ENCODE results near the gene DHX34. TPM values are rescaled to one million over a fixed set of nuclear protein-coding genes. Genes with fewer than 3 reads are reported as not detected.
A peak's percentile ranks its signal among the peaks of the same experiment; 100 is the strongest.

The DHX34 gene
- total and polyA plus RNA-seq, 4 donors, result 3.1 to 11.6 (median 6.1) TPM

- H3K27me3 ChIP-seq (ENCODE audit: control insufficient read depth in 4 of 4, insufficient read depth in 4 of 4, low read length in 3 of 4), result no peaks in the 10 kb centered on the region
- no peak overlapping the region for H3K9ac ChIP-seq (ENCODE audit: low read depth in 1 of 2, low read length in 2 of 2)
- no peak overlapping the region for H3K4me3 ChIP-seq (ENCODE audit: low read depth in 1 of 3, low read length in 3 of 3)
- H3K9me3 ChIP-seq (ENCODE audit: control insufficient read depth in 4 of 4, low read length in 3 of 4), result no peaks in the 10 kb centered on the region
- DNase-seq (ENCODE audit: low spot score), result no peak
- H3K4me1 ChIP-seq (ENCODE audit: control insufficient read depth in 4 of 4, insufficient read depth in 4 of 4, low read length in 3 of 4), result no peaks in the 10 kb centered on the region
- WGBS, result 86% methylated on average over 1 of the region's 1 CpG
- H3K27ac ChIP-seq (ENCODE audit: low read depth in 1 of 2, low read length in 2 of 2), result peak overlapping the region in 1 of 2 donors; percentile 20
- no peak for TF ChIP-seq TAF1 (conservative IDR thresholded peaks at IDR 0.05)
- TF ChIP-seq, protein P1, sequence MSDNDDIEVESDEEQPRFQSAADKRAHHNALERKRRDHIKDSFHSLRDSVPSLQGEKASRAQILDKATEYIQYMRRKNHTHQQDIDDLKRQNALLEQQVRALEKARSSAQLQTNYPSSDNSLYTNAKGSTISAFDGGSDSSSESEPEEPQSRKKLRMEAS (IDR thresholded peaks at IDR 0.05), result no peak
- TF ChIP-seq YY1 (IDR thresholded peaks at IDR 0.05), result no peak
- no peak for TF ChIP-seq HNF4G (IDR thresholded peaks at IDR 0.05)
- TF ChIP-seq GABPA (IDR thresholded peaks at IDR 0.05 in 1 of 2, conservative IDR thresholded peaks at IDR 0.05 in 1 of 2), result no peak
- TF ChIP-seq JUND (IDR thresholded peaks at IDR 0.05), result no peak
- no peak for TF ChIP-seq NR2F2 (IDR thresholded peaks at IDR 0.05)
- no peak for TF ChIP-seq FOXA2 (IDR thresholded peaks at IDR 0.05)
- no peak for TF ChIP-seq HNF4A (conservative IDR thresholded peaks at IDR 0.05)
- TF ChIP-seq RAD21 (IDR thresholded peaks at IDR 0.05), result no peak
- TF ChIP-seq, protein P2, sequence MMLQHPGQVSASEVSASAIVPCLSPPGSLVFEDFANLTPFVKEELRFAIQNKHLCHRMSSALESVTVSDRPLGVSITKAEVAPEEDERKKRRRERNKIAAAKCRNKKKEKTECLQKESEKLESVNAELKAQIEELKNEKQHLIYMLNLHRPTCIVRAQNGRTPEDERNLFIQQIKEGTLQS (IDR thresholded peaks at IDR 0.05), result no peak
- TF ChIP-seq, protein P3, sequence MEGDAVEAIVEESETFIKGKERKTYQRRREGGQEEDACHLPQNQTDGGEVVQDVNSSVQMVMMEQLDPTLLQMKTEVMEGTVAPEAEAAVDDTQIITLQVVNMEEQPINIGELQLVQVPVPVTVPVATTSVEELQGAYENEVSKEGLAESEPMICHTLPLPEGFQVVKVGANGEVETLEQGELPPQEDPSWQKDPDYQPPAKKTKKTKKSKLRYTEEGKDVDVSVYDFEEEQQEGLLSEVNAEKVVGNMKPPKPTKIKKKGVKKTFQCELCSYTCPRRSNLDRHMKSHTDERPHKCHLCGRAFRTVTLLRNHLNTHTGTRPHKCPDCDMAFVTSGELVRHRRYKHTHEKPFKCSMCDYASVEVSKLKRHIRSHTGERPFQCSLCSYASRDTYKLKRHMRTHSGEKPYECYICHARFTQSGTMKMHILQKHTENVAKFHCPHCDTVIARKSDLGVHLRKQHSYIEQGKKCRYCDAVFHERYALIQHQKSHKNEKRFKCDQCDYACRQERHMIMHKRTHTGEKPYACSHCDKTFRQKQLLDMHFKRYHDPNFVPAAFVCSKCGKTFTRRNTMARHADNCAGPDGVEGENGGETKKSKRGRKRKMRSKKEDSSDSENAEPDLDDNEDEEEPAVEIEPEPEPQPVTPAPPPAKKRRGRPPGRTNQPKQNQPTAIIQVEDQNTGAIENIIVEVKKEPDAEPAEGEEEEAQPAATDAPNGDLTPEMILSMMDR (IDR thresholded peaks at IDR 0.05; ENCODE audit: low read depth, low read length, missing input control), result no peak
- no peak for TF ChIP-seq FOXA1 (IDR thresholded peaks at IDR 0.05)
- TF ChIP-seq SP1 (IDR thresholded peaks at IDR 0.05), result no peak
- H3K36me3 ChIP-seq (ENCODE audit: control insufficient read depth in 4 of 4, insufficient read depth in 3 of 4, low read depth in 1 of 4, low read length in 3 of 4), result no peaks in the 10 kb centered on the region
Measured at GRCh38 chr19:47321630-47322029, 27.5 kb upstream of the DHX34 start.

DNA sequence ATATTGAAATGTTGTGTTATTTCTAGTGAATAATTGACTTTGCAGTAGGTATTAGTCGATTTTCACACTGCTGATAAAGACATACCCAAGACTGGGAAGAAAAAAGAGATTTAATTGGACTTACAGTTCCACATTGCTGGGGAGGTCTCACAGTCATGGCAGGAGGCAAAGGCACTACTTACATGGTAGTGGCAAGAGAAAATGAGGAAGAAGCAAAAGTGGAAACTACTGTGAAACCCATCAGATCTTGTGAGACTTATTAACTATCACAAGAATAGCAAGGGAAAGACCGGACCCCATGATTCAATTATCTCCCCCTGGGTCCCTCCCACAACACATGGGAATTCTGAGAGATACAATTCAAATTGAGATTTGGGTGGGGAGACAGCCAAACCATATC lies 27.1 kb upstream of the DHX34 start:
- no peak overlapping the region for H3K27ac ChIP-seq (ENCODE audit: low read depth in 1 of 2, low read length in 2 of 2)
- H3K4me1 ChIP-seq (ENCODE audit: control insufficient read depth in 4 of 4, insufficient read depth in 4 of 4, low read length in 3 of 4), result no peaks in the 10 kb centered on the region
- TF ChIP-seq, protein P1 (IDR thresholded peaks at IDR 0.05), result no peak
- TF ChIP-seq, protein P3 (IDR thresholded peaks at IDR 0.05; ENCODE audit: low read depth, low read length, missing input control), result no peak
- no peak for TF ChIP-seq SP1 (IDR thresholded peaks at IDR 0.05)
- TF ChIP-seq FOXA1 (IDR thresholded peaks at IDR 0.05), result no peak
- TF ChIP-seq, protein P2 (IDR thresholded peaks at IDR 0.05), result no peak
- TF ChIP-seq FOXA2 (IDR thresholded peaks at IDR 0.05), result no peak
- no peak for TF ChIP-seq HNF4A (conservative IDR thresholded peaks at IDR 0.05)
- TF ChIP-seq GABPA (IDR thresholded peaks at IDR 0.05 in 1 of 2, conservative IDR thresholded peaks at IDR 0.05 in 1 of 2), result no peak
- no peak for TF ChIP-seq YY1 (IDR thresholded peaks at IDR 0.05)
- TF ChIP-seq RAD21 (IDR thresholded peaks at IDR 0.05), result no peak
- no peak for TF ChIP-seq NR2F2 (IDR thresholded peaks at IDR 0.05)
- no peak for TF ChIP-seq TAF1 (conservative IDR thresholded peaks at IDR 0.05)
- TF ChIP-seq RXRA (IDR thresholded peaks at IDR 0.05), result no peak
- TF ChIP-seq, protein P4, sequence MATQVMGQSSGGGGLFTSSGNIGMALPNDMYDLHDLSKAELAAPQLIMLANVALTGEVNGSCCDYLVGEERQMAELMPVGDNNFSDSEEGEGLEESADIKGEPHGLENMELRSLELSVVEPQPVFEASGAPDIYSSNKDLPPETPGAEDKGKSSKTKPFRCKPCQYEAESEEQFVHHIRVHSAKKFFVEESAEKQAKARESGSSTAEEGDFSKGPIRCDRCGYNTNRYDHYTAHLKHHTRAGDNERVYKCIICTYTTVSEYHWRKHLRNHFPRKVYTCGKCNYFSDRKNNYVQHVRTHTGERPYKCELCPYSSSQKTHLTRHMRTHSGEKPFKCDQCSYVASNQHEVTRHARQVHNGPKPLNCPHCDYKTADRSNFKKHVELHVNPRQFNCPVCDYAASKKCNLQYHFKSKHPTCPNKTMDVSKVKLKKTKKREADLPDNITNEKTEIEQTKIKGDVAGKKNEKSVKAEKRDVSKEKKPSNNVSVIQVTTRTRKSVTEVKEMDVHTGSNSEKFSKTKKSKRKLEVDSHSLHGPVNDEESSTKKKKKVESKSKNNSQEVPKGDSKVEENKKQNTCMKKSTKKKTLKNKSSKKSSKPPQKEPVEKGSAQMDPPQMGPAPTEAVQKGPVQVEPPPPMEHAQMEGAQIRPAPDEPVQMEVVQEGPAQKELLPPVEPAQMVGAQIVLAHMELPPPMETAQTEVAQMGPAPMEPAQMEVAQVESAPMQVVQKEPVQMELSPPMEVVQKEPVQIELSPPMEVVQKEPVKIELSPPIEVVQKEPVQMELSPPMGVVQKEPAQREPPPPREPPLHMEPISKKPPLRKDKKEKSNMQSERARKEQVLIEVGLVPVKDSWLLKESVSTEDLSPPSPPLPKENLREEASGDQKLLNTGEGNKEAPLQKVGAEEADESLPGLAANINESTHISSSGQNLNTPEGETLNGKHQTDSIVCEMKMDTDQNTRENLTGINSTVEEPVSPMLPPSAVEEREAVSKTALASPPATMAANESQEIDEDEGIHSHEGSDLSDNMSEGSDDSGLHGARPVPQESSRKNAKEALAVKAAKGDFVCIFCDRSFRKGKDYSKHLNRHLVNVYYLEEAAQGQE (IDR thresholded peaks at IDR 0.05), result no peak
- TF ChIP-seq, protein P5, sequence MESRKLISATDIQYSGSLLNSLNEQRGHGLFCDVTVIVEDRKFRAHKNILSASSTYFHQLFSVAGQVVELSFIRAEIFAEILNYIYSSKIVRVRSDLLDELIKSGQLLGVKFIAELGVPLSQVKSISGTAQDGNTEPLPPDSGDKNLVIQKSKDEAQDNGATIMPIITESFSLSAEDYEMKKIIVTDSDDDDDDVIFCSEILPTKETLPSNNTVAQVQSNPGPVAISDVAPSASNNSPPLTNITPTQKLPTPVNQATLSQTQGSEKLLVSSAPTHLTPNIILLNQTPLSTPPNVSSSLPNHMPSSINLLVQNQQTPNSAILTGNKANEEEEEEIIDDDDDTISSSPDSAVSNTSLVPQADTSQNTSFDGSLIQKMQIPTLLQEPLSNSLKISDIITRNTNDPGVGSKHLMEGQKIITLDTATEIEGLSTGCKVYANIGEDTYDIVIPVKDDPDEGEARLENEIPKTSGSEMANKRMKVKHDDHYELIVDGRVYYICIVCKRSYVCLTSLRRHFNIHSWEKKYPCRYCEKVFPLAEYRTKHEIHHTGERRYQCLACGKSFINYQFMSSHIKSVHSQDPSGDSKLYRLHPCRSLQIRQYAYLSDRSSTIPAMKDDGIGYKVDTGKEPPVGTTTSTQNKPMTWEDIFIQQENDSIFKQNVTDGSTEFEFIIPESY (IDR thresholded peaks at IDR 0.05), result no peak
- H3K4me3 ChIP-seq (ENCODE audit: low read depth in 1 of 3, low read length in 3 of 3), result no peak overlapping the region
- H3K9me3 ChIP-seq (ENCODE audit: control insufficient read depth in 4 of 4, low read length in 3 of 4), result no peaks in the 10 kb centered on the region
- H3K27me3 ChIP-seq (ENCODE audit: control insufficient read depth in 4 of 4, insufficient read depth in 4 of 4, low read length in 3 of 4), result no peaks in the 10 kb centered on the region
- 86% methylated on average over 2 of the region's 2 CpGs for WGBS
- H3K36me3 ChIP-seq (ENCODE audit: control insufficient read depth in 4 of 4, insufficient read depth in 3 of 4, low read depth in 1 of 4, low read length in 3 of 4), result no peaks in the 10 kb centered on the region
- DNase-seq (ENCODE audit: low spot score), result no peak
- H3K9ac ChIP-seq (ENCODE audit: low read depth in 1 of 2, low read length in 2 of 2), result no peak overlapping the region
